SJSA1 (cell line): ENCODE results near the gene C19orf18. TPM values are rescaled to one million over a fixed set of nuclear protein-coding genes. Genes with fewer than 3 reads are reported as not detected.
"Not testable (repeated sequence)": the region's sequence is repeated elsewhere in the genome, so short reads cannot be mapped to it uniquely, and the experiment has no call there.

Experiments used
- DNase-seq, 2 experiments: peaks; one replicate each; pipeline ENCODE4 v3.0.0-alpha.2; 2015 to 2020; ENCODE audit warnings: low spot score in 2 of 2, low read depth in 1 of 2
- H3K27ac ChIP-seq: fragments of 250-450 bp; sonication (Bioruptor Pico); 2 replicates; pipeline ENCODE4 v1.5.1; 2020; ENCODE audit warnings: mild to moderate bottlenecking, moderate library complexity
- H3K27me3 ChIP-seq: fragments of 250-450 bp; sonication (Bioruptor Pico); replicated peaks from 2 replicates; pipeline ENCODE4 v1.5.1; 2020; ENCODE audit warnings: mild to moderate bottlenecking, moderate library complexity
- H3K36me3 ChIP-seq: fragments of 250-450 bp; sonication (Bioruptor Pico); 2 replicates; pipeline ENCODE4 v1.5.1; 2020; ENCODE audit warnings: mild to moderate bottlenecking
- H3K4me1 ChIP-seq: fragments of 250-450 bp; sonication (Bioruptor Pico); replicated peaks from 2 replicates; pipeline ENCODE4 v1.6.1; 2021; ENCODE audit warnings: mild to moderate bottlenecking
- H3K4me3 ChIP-seq: fragments of 250-450 bp; sonication (Bioruptor Pico); 2 replicates; pipeline ENCODE4 v1.5.1; 2020; ENCODE audit warnings: mild to moderate bottlenecking
- H3K9me3 ChIP-seq: fragments of 250-450 bp; sonication (Bioruptor Pico); replicated peaks from 2 replicates; pipeline ENCODE4 v1.5.1; 2020; ENCODE audit warnings: mild to moderate bottlenecking
- total RNA-seq: library from RNA; depleted of rRNA; stranded (reverse); fragments of >200 nt; shearing (Covaris generic); gene quantifications from 2 replicates; pipeline ENCODE4 v1.2.3, GENCODE V29; 2014; rRNA removed

Gene C19orf18
- total RNA-seq, 1 experiment from 2014 or later = not detected

DNA sequence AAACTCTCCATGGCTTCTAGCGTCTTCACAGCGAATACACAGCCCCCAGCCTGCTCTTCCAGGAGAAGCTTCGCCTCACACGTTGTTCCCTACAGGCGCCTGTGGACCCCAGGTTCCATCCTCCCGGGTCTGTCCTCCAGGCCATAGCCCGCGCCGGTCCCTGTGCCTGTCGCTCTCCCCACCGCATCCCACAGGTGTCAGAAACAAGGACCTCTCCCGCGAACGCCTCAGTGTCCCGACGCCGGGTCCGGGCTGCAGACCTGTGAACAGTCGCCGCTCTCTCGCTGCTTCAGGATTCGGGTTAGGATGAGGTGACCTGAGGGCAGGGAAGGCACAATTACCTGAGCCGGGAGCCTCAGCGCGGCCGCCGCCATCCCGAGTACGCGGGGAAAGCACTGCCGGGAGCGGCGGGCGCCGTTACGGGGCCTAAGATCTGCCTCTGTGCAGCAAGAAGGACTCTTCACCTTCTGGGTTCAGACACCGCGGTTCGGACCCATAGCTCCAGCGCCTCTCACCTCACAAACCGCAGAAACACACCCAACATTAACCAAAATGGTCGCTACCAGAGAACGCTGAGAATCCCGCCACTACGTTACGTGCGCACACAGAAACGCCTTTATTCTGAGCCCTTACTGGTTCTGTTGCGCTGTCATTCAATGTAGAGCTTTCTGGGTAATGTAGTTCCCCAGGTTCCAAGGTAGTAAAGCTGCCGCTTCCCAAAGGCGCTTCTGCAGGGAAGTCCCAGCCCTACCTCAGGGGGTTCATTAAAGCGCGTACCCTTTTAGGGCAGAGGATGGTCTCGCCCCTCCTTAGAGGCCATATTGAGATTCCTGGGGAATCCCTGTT lies 39.3 kb downstream of the C19orf18 start, which contains the start of gene ZNF418:
TSS of gene ZNF418 (minus strand) at position 583 of the 846 bp plus-strand sequence. CDS start 1,580 bp downstream, outside the sequence.
- no peak for DNase-seq
- no peaks in the 10 kb centered on the region for H3K4me1 ChIP-seq
- H3K36me3 ChIP-seq = peaks cover 7% of the 10 kb centered on the region
- H3K27me3 ChIP-seq = no peaks in the 10 kb centered on the region
- H3K27ac ChIP-seq = no peak within 1 kb of the TSS
- H3K9me3 ChIP-seq = peaks cover 25% of the 10 kb centered on the region
- H3K4me3 ChIP-seq = peak within 1 kb of the TSS; percentile 22

DNA sequence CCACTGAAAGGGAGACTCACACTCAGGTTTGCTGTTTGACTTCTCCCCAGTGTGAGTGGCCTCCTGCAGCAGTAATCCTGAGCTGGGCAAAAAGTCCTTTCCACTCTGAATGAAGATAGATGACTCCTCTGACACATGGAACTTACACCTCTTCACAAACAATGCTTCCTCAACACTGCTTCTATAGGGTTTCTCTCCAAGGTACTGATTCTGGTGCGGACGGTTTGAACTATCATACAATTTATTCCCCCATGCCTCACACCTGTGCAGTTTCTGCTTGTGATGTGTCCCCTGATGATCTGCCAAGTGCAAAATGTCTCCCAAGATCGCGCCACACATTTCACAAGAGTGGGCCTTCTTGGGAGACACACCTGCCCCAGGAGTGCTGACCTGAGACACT lies 46.7 kb downstream of the C19orf18 start:
- Histone ChIP-seq H3K4me3 (no peak overlapping the region), H3K27ac (no peak overlapping the region), H3K36me3 (no peaks in the 10 kb centered on the region), H3K4me1 (no peaks in the 10 kb centered on the region), H3K27me3 (no peaks in the 10 kb centered on the region), H3K9me3 (peaks cover 14% of the 10 kb centered on the region)
- no peak for DNase-seq

GRCh38 chr19:57916168-57916995 lies 58.0 kb downstream of the C19orf18 start, which contains the start of gene ZNF417:
TSS of gene ZNF417 (minus strand) at chr19:57916592. CDS start at chr19:57916411, 181 bp downstream.
- Histone ChIP-seq H3K4me3 (peak within 1 kb of the TSS; percentile 63), H3K36me3 (peaks cover 20% of the 10 kb centered on the region)
- not testable (repeated sequence) for H3K9me3 ChIP-seq

GRCh38 chr19:57914531-57914930 lies 59.8 kb downstream of the C19orf18 start:
- Histone ChIP-seq H3K27ac (no peak overlapping the region), H3K36me3 (peaks cover 34% of the 10 kb centered on the region), H3K27me3 (no peaks in the 10 kb centered on the region), H3K4me3 (no peak overlapping the region), H3K4me1 (0 out of 2 replicates have a peak, but pooled peaks cover 3% of the 10 kb centered on the region), H3K9me3 (peaks cover 4% of the 10 kb centered on the region; the same call in 1 of the 2 replicates)
- no peak for DNase-seq

More at GRCh38 chr19:57916168-57916995, 58.0 kb downstream of the C19orf18 start, which contains the start of gene ZNF417:
- H3K4me1 ChIP-seq, H3K27me3 ChIP-seq: not testable (repeated sequence)
- DNase-seq = peak; percentile 85 to 86
- peak within 1 kb of the TSS; percentile 55 for H3K27ac ChIP-seq

Other genes with a start within 250 kb of the C19orf18 start
- gene ZNF671, start 246.9 kb downstream of the C19orf18 start, total RNA-seq = 2.0 and 4.8 TPM in 2 replicates
- 5.7 and 13.0 TPM in 2 replicates for gene ZNF776, start 227.7 kb downstream of the C19orf18 start, total RNA-seq
- gene ZNF586, start 204.9 kb downstream of the C19orf18 start, total RNA-seq = 10.7 and 18.2 TPM in 2 replicates
- gene ZNF552, start 159.6 kb downstream of the C19orf18 start, total RNA-seq = 3.3 and 3.5 TPM in 2 replicates
- 11.4 and 13.6 TPM in 2 replicates for gene ZNF587B, start 144.2 kb downstream of the C19orf18 start, total RNA-seq
- 12.3 and 13.3 TPM in 2 replicates for gene ZNF587, start 124.7 kb downstream of the C19orf18 start, total RNA-seq
- gene ZNF814, start 85.5 kb downstream of the C19orf18 start, total RNA-seq = 1.1 and 10.2 TPM in 2 replicates
- gene ZNF417, start 57.9 kb downstream of the C19orf18 start, total RNA-seq = 7.4 and 8.4 TPM in 2 replicates
- 0.21 TPM in 1 of 2 replicates, not detected in the other for gene ZNF418, start 39.1 kb downstream of the C19orf18 start, total RNA-seq
- gene ZNF256, start 26.8 kb downstream of the C19orf18 start, total RNA-seq = 1.8 and 5.2 TPM in 2 replicates
- gene ZNF606, start 28.3 kb upstream of the C19orf18 start, total RNA-seq = 13.1 and 32.0 TPM in 2 replicates
- gene ZSCAN1, start 59.5 kb upstream of the C19orf18 start, total RNA-seq = not detected in 2 replicates
- not detected in 2 replicates for gene ZNF135, start 84.7 kb upstream of the C19orf18 start, total RNA-seq
- 0.26 TPM in 1 of 2 replicates, not detected in the other for gene ZSCAN18, start 123.7 kb upstream of the C19orf18 start, total RNA-seq
- gene ZNF329, start 176.3 kb upstream of the C19orf18 start, total RNA-seq = 5.4 and 8.3 TPM in 2 replicates
- gene ZNF274, start 208.5 kb upstream of the C19orf18 start, total RNA-seq = 5.2 and 12.4 TPM in 2 replicates